HAP-1 (cell line): ENCODE data around the gene MSANTD1.

ENCODE experiments used
- DNase-seq, 2 experiments: peaks; one replicate each; pipeline ENCODE4 v3.0.0-alpha.2; 2016 to 2020; ENCODE audit warnings: low spot score in 2 of 2
- H3K27me3 ChIP-seq: fragments of 250-450 bp; sonication (Bioruptor Pico); 2 replicates; pipeline ENCODE4 v1.5.1; 2020; ENCODE audit warnings: low read depth, mild to moderate bottlenecking, moderate library complexity
- H3K36me3 ChIP-seq: fragments of 250-450 bp; sonication (Bioruptor Pico); replicated peaks from 2 replicates; pipeline ENCODE4 v1.5.1; 2020; ENCODE audit warnings: mild to moderate bottlenecking
- H3K4me1 ChIP-seq: fragments of 250-450 bp; sonication (Bioruptor Pico); 2 replicates; pipeline ENCODE4 v1.5.1; 2020; ENCODE audit warnings: mild to moderate bottlenecking
- H3K4me3 ChIP-seq: fragments of 250-450 bp; sonication (Bioruptor Pico); 2 replicates; pipeline ENCODE4 v1.5.1; 2020; ENCODE audit warnings: mild to moderate bottlenecking, moderate library complexity
- H3K9me3 ChIP-seq: fragments of 250-450 bp; sonication (Bioruptor Pico); 2 replicates; pipeline ENCODE4 v1.5.1; 2020; ENCODE audit warnings: mild to moderate bottlenecking, moderate library complexity
- in situ Hi-C: fragments of 300-500 bp; cut with MboI; formaldehyde crosslinking; loops from 3 replicates; pipeline ENCODE4 v1.14.3; 2020; ENCODE audit warnings: low sequenced_read_pairs, inconsistent platforms, mixed read lengths

Gene MSANTD1

DNA sequence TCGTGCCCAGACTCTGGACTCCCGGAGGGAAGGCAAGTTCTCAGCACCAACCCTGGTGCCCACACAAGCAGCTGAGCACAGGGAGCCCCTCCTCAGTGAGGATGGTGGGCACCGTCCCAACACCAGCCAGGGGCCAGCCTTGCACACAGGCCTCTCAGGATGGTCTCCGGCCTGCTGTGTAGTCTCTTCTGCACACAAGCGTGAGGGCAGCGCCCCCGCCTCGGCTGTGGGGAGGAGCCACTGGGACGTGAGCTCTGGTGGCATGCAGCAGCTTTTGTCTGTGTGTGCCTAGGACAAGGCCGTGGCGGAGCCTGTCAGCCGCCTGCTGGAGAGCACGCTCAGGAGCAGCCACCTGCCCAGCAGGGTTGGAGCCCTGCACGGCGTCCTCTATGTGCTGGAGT lies 16.1 kb upstream of the MSANTD1 start:
- DNase-seq, result no peak
- Histone ChIP-seq H3K36me3 (peaks cover 48% of the 10 kb centered on the region), H3K9me3 (no peaks in the 10 kb centered on the region), H3K27me3 (no peaks in the 10 kb centered on the region), H3K4me3 (no peak overlapping the region), H3K4me1 (peaks cover 5% of the 10 kb centered on the region; the same call in 1 of the 2 replicates)
- in situ Hi-C loops, result no loop called here

- H3K27me3 ChIP-seq, result no peaks in the 10 kb centered on the region
- no peaks in the 10 kb centered on the region for H3K9me3 ChIP-seq
- peaks cover 5% of the 10 kb centered on the region; the same call in 1 of the 2 replicates for H3K4me1 ChIP-seq
- no peak for DNase-seq
- in situ Hi-C loops, result no loop called here
- H3K36me3 ChIP-seq, result peaks cover 49% of the 10 kb centered on the region
- H3K4me3 ChIP-seq, result no peak overlapping the region
Observed at GRCh38 chr4:3233391-3234071, 15.4 kb upstream of the MSANTD1 start.

GRCh38 chr4:3234171-3235029 lies 14.6 kb upstream of the MSANTD1 start:
- DNase-seq, result no peak
- H3K4me1 ChIP-seq, result peaks cover 5% of the 10 kb centered on the region; the same call in 1 of the 2 replicates
- in situ Hi-C loops, result no loop called here
- peaks cover 40% of the 10 kb centered on the region for H3K36me3 ChIP-seq
- H3K9me3 ChIP-seq, result no peaks in the 10 kb centered on the region
- H3K4me3 ChIP-seq, result no peak overlapping the region
- no peaks in the 10 kb centered on the region for H3K27me3 ChIP-seq

- in situ Hi-C loops, result no loop called here
Observed at GRCh38 chr4:3235030-3235345, 14.0 kb upstream of the MSANTD1 start.

DNA sequence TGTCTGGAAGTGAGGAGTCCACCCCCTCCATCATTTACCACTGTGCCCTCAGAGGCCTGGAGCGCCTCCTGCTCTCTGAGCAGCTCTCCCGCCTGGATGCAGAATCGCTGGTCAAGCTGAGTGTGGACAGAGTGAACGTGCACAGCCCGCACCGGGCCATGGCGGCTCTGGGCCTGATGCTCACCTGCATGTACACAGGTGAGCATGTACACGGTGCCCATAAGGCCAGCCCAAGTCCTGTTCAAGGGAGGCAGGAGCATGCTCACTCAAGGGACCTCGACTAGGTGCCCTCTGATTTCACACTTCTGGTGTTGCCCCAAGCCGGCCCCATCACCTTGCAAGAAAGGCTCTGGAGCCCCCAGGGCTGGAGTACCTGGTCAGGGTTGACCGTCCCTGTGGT lies 13.4 kb upstream of the MSANTD1 start:
- in situ Hi-C loops, result no loop called here
- Histone ChIP-seq H3K27me3 (no peaks in the 10 kb centered on the region), H3K4me3 (no peak overlapping the region), H3K36me3 (peaks cover 35% of the 10 kb centered on the region), H3K9me3 (no peaks in the 10 kb centered on the region), H3K4me1 (peaks cover 5% of the 10 kb centered on the region; the same call in 1 of the 2 replicates)
- DNase-seq, result no peak

More at GRCh38 chr4:3235030-3235345, 14.0 kb upstream of the MSANTD1 start:
- Histone ChIP-seq H3K9me3 (no peaks in the 10 kb centered on the region), H3K4me1 (peaks cover 5% of the 10 kb centered on the region; the same call in 1 of the 2 replicates), H3K36me3 (peaks cover 38% of the 10 kb centered on the region), H3K27me3 (no peaks in the 10 kb centered on the region), H3K4me3 (no peak overlapping the region)
- DNase-seq, result no peak

GRCh38 chr4:3236326-3236878 lies 12.6 kb upstream of the MSANTD1 start:
- no peaks in the 10 kb centered on the region for H3K9me3 ChIP-seq
- no peak overlapping the region for H3K4me3 ChIP-seq
- no peak for DNase-seq
- H3K36me3 ChIP-seq, result peaks cover 30% of the 10 kb centered on the region
- H3K27me3 ChIP-seq, result no peaks in the 10 kb centered on the region
- in situ Hi-C loops, result no loop called here
- H3K4me1 ChIP-seq, result peaks cover 5% of the 10 kb centered on the region; the same call in 1 of the 2 replicates

- Histone ChIP-seq H3K9me3 (no peaks in the 10 kb centered on the region), H3K36me3 (peaks cover 22% of the 10 kb centered on the region), H3K27me3 (no peaks in the 10 kb centered on the region), H3K4me1 (peaks cover 5% of the 10 kb centered on the region; the same call in 1 of the 2 replicates), H3K4me3 (no peak overlapping the region)
- no peak for DNase-seq
- in situ Hi-C loops, result no loop called here
Observed at GRCh38 chr4:3237266-3237665, 11.7 kb upstream of the MSANTD1 start.

GRCh38 chr4:3237712-3238560 lies 11.0 kb upstream of the MSANTD1 start:
- Histone ChIP-seq H3K9me3 (no peaks in the 10 kb centered on the region), H3K27me3 (no peaks in the 10 kb centered on the region), H3K4me1 (peaks cover 5% of the 10 kb centered on the region; the same call in 1 of the 2 replicates), H3K36me3 (peaks cover 17% of the 10 kb centered on the region), H3K4me3 (no peak overlapping the region)
- peak; percentile 70 to 74 for DNase-seq
- in situ Hi-C loops, result no loop called here

DNA sequence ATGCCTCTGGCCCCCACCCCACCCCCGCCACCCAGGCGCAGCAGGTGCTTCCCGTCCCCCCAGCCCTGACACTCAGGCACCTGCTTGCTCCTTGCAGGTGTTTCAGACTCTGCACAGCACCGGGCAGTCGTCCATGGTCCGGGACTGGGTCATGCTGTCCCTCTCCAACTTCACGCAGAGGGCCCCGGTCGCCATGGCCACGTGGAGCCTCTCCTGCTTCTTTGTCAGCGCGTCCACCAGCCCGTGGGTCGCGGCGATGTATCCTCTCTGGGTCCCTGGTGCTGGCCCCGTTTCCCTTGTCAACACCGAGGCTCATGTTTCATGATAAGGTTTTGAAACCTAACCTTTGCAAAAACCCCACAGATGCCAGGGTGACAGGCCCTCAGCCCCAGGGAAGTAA lies 10.2 kb upstream of the MSANTD1 start:
- peaks cover 5% of the 10 kb centered on the region; the same call in 1 of the 2 replicates for H3K4me1 ChIP-seq
- H3K36me3 ChIP-seq, result peaks cover 17% of the 10 kb centered on the region

GRCh38 chr4:3239303-3239702 lies 9.7 kb upstream of the MSANTD1 start:
- Histone ChIP-seq H3K4me1 (peaks cover 5% of the 10 kb centered on the region; the same call in 1 of the 2 replicates), H3K4me3 (no peak overlapping the region), H3K27me3 (no peaks in the 10 kb centered on the region), H3K36me3 (peaks cover 14% of the 10 kb centered on the region), H3K9me3 (no peaks in the 10 kb centered on the region)
- no peak for DNase-seq
- in situ Hi-C loops, result no loop called here

More for the DNA sequence above, 10.2 kb upstream of the MSANTD1 start:
- H3K27me3 ChIP-seq, result no peaks in the 10 kb centered on the region
- no peak for DNase-seq
- no peak overlapping the region for H3K4me3 ChIP-seq
- H3K9me3 ChIP-seq, result no peaks in the 10 kb centered on the region
- in situ Hi-C loops, result no loop called here

DNA sequence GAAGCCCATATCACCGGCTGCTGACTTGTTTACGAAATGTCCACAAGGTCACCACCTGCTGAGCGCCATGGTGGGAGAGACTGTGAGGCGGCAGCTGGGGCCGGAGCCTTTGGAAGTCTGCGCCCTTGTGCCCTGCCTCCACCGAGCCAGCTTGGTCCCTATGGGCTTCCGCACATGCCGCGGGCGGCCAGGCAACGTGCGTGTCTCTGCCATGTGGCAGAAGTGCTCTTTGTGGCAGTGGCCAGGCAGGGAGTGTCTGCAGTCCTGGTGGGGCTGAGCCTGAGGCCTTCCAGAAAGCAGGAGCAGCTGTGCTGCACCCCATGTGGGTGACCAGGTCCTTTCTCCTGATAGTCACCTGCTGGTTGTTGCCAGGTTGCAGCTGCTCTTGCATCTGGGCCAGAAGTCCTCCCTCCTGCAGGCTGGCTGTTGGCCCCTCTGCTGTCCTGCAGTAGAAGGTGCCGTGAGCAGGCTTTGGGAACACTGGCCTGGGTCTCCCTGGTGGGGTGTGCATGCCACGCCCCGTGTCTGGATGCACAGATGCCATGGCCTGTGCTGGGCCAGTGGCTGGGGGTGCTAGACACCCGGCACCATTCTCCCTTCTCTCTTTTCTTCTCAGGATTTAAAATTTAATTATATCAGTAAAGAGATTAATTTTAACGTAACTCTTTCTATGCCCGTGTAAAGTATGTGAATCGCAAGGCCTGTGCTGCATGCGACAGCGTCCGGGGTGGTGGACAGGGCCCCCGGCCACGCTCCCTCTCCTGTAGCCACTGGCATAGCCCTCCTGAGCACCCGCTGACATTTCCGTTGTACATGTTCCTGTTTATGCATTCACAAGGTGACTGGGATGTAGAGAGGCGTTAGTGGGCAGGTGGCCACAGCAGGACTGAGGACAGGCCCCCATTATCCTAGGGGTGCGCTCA lies 8.7 kb upstream of the MSANTD1 start:
- H3K4me1 ChIP-seq, result peaks cover 5% of the 10 kb centered on the region; the same call in 1 of the 2 replicates
- DNase-seq, result no peak
- H3K9me3 ChIP-seq, result no peaks in the 10 kb centered on the region
- in situ Hi-C loops, result no loop called here
- H3K36me3 ChIP-seq, result peaks cover 13% of the 10 kb centered on the region
- H3K27me3 ChIP-seq, result no peaks in the 10 kb centered on the region
- no peak overlapping the region for H3K4me3 ChIP-seq

DNA sequence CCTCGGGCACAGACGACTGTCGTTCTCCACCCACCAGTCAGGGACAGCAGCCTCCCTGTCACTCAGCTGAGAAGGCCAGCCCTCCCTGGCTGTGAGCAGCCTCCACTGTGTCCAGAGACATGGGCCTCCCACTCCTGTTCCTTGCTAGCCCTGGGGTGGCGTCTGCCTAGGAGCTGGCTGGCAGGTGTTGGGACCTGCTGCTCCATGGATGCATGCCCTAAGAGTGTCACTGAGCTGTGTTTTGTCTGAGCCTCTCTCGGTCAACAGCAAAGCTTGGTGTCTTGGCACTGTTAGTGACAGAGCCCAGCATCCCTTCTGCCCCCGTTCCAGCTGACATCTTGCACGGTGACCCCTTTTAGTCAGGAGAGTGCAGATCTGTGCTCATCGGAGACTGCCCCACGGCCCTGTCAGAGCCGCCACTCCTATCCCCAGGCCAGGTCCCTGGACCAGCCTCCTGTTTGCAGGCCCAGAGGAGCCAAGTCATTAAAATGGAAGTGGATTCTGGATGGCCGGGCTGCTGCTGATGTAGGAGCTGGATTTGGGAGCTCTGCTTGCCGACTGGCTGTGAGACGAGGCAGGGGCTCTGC lies 7.9 kb upstream of the MSANTD1 start:
- in situ Hi-C loops, result no loop called here
- no peaks in the 10 kb centered on the region for H3K9me3 ChIP-seq
- no peaks in the 10 kb centered on the region for H3K27me3 ChIP-seq
- no peak overlapping the region for H3K4me3 ChIP-seq
- H3K36me3 ChIP-seq, result peaks cover 10% of the 10 kb centered on the region
- peaks cover 5% of the 10 kb centered on the region; the same call in 1 of the 2 replicates for H3K4me1 ChIP-seq
- DNase-seq, result no peak
